ENCODE measurements around the gene TRPV5. TPM values are rescaled to one million over a fixed set of nuclear protein-coding genes. Genes with fewer than 3 reads are reported as not detected.

TRPV5 gene
- total RNA-seq, 1 donor from 2014 or later = not detected

GRCh38 chr7:142865766-142866165, 67.8 kb downstream of the TRPV5 start:
- Histone ChIP-seq H3K27ac (no peak overlapping the region), H3K9me3 (no peaks in the 10 kb centered on the region), H3K27me3 (ENCODE audit: low read depth) (no peaks in the 10 kb centered on the region), H3K4me3 (no peak overlapping the region), H3K4me1 (no peaks in the 10 kb centered on the region), H3K36me3 (peaks cover 5% of the 10 kb centered on the region)
- intact Hi-C loops (cut with DNase I) = no loop called here
- DNase-seq (no peak), ATAC-seq (no peak)
- no peak for TF ChIP-seq CTCF (IDR thresholded peaks at IDR 0.05)

- no peaks in the 10 kb centered on the region for H3K4me1 ChIP-seq
- H3K9me3 ChIP-seq = no peaks in the 10 kb centered on the region
- no peaks in the 10 kb centered on the region for H3K27me3 ChIP-seq (ENCODE audit: low read depth)
- DNase-seq = no peak
- H3K36me3 ChIP-seq = peaks cover 5% of the 10 kb centered on the region
- H3K27ac ChIP-seq = no peak overlapping the region
- ATAC-seq = no peak
- intact Hi-C loops (cut with DNase I) = no loop called here
- no peak overlapping the region for H3K4me3 ChIP-seq
- no peak for TF ChIP-seq CTCF (IDR thresholded peaks at IDR 0.05)
Measured at GRCh38 chr7:142864980-142865747, 68.4 kb downstream of the TRPV5 start.

- Histone ChIP-seq H3K9me3 (no peaks in the 10 kb centered on the region), H3K36me3 (peaks cover 5% of the 10 kb centered on the region), H3K4me3 (no peak overlapping the region), H3K27me3 (ENCODE audit: low read depth) (no peaks in the 10 kb centered on the region), H3K27ac (no peak overlapping the region), H3K4me1 (no peaks in the 10 kb centered on the region)
- ATAC-seq = no peak
- no peak for DNase-seq
- no peak for TF ChIP-seq CTCF (IDR thresholded peaks at IDR 0.05)
- intact Hi-C loops (cut with DNase I) = no loop called here
Measured at GRCh38 chr7:142863891-142864685, 69.5 kb downstream of the TRPV5 start.

DNA sequence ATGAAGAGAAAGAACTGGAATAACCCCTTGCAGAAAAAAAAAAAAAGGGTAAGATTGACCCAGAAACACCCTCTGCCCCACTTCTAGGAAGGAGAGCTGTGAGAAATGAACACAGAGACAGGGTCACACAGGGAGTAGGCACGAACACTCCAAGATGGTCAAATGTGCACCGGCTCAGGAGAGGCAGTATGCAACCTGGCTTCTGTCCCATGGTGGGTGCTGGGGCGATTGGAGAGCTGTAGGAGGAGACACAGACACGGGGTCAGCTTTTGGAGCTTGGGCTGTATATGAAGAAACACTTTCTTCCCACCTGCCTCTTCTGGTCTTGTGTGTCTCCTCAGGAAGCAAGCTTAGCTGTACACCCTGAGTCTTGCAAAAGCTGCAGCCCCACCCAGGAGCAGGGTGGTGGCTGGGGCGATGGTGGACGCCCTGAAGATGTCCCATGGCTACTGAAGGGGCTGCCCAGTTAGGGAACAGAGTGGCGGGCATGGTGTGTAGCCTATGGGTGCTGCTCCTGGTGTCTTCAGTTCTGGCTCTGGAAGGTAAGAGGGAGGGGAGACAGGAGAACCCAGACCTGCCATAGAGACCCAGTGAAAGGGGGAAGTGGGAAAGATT, 70.7 kb downstream of the TRPV5 start:
- no peak overlapping the region for H3K27ac ChIP-seq
- no peaks in the 10 kb centered on the region for H3K27me3 ChIP-seq (ENCODE audit: low read depth)
- intact Hi-C loops (cut with DNase I) = no loop called here
- H3K9me3 ChIP-seq = no peaks in the 10 kb centered on the region
- H3K4me3 ChIP-seq = no peak overlapping the region
- ATAC-seq (no peak), DNase-seq (no peak)
- peaks cover 5% of the 10 kb centered on the region for H3K36me3 ChIP-seq
- no peak for TF ChIP-seq CTCF (IDR thresholded peaks at IDR 0.05)
- no peaks in the 10 kb centered on the region for H3K4me1 ChIP-seq

GRCh38 chr7:142862351-142862750, 71.2 kb downstream of the TRPV5 start:
- Histone ChIP-seq H3K27ac (no peak overlapping the region), H3K9me3 (no peaks in the 10 kb centered on the region), H3K36me3 (peaks cover 5% of the 10 kb centered on the region), H3K4me3 (no peak overlapping the region), H3K27me3 (ENCODE audit: low read depth) (no peaks in the 10 kb centered on the region), H3K4me1 (no peaks in the 10 kb centered on the region)
- DNase-seq = no peak
- ATAC-seq = no peak
- TF ChIP-seq CTCF (IDR thresholded peaks at IDR 0.05) = no peak
- intact Hi-C loops (cut with DNase I) = no loop called here
